Suprapubic skin (tissue), 4 donors: ENCODE measurements around the gene COL8A1. TPM values are rescaled to one million over a fixed set of nuclear protein-coding genes. Genes with fewer than 3 reads are reported as not detected.
A peak's percentile ranks its signal among the peaks of the same experiment; 100 is the strongest.

Experiments
- DNase-seq, 2 donors: peaks; one replicate each; pipeline ENCODE4 v3.0.0-alpha.2; 2019; ENCODE audit warnings: low spot score in 2 of 2
- H3K27ac ChIP-seq: fragments of 200-600 bp; sonication (generic); one replicate; pipeline ENCODE4 v1.5.1; 2019
- H3K27me3 ChIP-seq: fragments of 200-600 bp; sonication (generic); one replicate; pipeline ENCODE4 v1.5.1; 2019
- H3K36me3 ChIP-seq: fragments of 200-600 bp; sonication (generic); one replicate; pipeline ENCODE4 v1.5.1; 2019
- H3K4me1 ChIP-seq: fragments of 200-600 bp; sonication (generic); one replicate; pipeline ENCODE4 v1.5.1; 2019
- H3K4me3 ChIP-seq: fragments of 200-600 bp; sonication (generic); one replicate; pipeline ENCODE4 v1.5.1; 2019; ENCODE audit warnings: mild to moderate bottlenecking
- H3K9me3 ChIP-seq: fragments of 200-600 bp; sonication (generic); one replicate; pipeline ENCODE4 v1.5.1; 2019
- EP300 ChIP-seq: sonication (generic); formaldehyde crosslinking; IDR thresholded peaks from one replicate; pipeline ENCODE4 v1.6.1; 2017; ENCODE audit warnings: antibody characterized with exemption
- POLR2A ChIP-seq, 2 donors: fragments of 450-650 bp; IDR thresholded peaks; one replicate each; pipeline ENCODE4 v1.6.1; 2017; ENCODE audit warnings: antibody characterized with exemption in 2 of 2, mild to moderate bottlenecking in 2 of 2, moderate library complexity in 2 of 2
- POLR2AphosphoS5 ChIP-seq, 3 donors: sonication (generic); formaldehyde crosslinking; IDR thresholded peaks; one replicate each; pipeline ENCODE4 v1.6.1; 2017; ENCODE audit warnings: antibody characterized with exemption in 3 of 3
- WGBS: methylation state at CpG from one replicate; pipeline ENCODE4 v1.1.5; 2018; 5-methylcytosine and 5-hydroxymethylcytosine counted together
- total RNA-seq, 4 donors: library from RNA; depleted of rRNA; stranded (reverse); fragments of >200 nt; gene quantifications; one replicate each; pipeline ENCODE4 v1.1.0, GENCODE V29; 2016
- TF ChIP-seq, protein P1 (sequence below), 2 donors: fragments of 200-600 bp in 1 of 2; fragments of 450-650 bp in 1 of 2; sonication (generic) in 1 of 2; IDR thresholded peaks; one replicate each; pipeline ENCODE4 v1.5.1; 2016 to 2019; ENCODE audit warnings: antibody characterized with exemption in 2 of 2, mild to moderate bottlenecking in 1 of 2, moderate library complexity in 1 of 2

The COL8A1 gene
- total RNA-seq, 4 donors from 2014 or later: 3.2 to 14.9 (median 5.6) TPM

DNA sequence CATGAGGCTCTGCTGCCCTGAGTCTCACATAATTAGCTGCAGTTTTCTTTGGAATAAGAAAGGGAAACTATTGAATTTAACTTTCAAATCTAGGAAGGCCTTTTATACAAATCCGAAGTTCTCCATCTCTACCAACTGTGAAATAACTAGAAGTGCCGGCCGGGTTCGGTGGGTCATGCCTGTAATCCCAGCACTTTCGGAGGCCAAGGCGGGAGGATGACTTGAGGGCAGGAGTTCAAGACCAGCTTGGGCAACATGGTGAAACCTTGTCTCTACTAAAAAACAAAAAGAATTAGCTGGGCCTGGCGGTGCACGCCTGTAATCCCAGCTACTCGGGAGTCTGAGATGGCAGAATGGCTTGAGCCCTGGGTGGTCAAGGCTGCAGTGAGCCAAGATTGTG is 43.6 kb downstream of the COL8A1 start:
- H3K4me3 ChIP-seq: no peak overlapping the region
- H3K9me3 ChIP-seq: no peaks in the 10 kb centered on the region
- H3K4me1 ChIP-seq: no peaks in the 10 kb centered on the region
- no peak overlapping the region for H3K27ac ChIP-seq
- no peak for DNase-seq
- no peaks in the 10 kb centered on the region for H3K36me3 ChIP-seq
- no peak for TF ChIP-seq EP300
- TF ChIP-seq POLR2AphosphoS5 (IDR thresholded peaks at IDR 0.05): no peak
- no peak for TF ChIP-seq POLR2A (IDR thresholded peaks at IDR 0.05)
- TF ChIP-seq, protein P1, sequence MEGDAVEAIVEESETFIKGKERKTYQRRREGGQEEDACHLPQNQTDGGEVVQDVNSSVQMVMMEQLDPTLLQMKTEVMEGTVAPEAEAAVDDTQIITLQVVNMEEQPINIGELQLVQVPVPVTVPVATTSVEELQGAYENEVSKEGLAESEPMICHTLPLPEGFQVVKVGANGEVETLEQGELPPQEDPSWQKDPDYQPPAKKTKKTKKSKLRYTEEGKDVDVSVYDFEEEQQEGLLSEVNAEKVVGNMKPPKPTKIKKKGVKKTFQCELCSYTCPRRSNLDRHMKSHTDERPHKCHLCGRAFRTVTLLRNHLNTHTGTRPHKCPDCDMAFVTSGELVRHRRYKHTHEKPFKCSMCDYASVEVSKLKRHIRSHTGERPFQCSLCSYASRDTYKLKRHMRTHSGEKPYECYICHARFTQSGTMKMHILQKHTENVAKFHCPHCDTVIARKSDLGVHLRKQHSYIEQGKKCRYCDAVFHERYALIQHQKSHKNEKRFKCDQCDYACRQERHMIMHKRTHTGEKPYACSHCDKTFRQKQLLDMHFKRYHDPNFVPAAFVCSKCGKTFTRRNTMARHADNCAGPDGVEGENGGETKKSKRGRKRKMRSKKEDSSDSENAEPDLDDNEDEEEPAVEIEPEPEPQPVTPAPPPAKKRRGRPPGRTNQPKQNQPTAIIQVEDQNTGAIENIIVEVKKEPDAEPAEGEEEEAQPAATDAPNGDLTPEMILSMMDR (IDR thresholded peaks at IDR 0.05): no peak
- no peaks in the 10 kb centered on the region for H3K27me3 ChIP-seq
- WGBS: over 99% methylated on average over 9 of the region's 9 CpGs

DNA sequence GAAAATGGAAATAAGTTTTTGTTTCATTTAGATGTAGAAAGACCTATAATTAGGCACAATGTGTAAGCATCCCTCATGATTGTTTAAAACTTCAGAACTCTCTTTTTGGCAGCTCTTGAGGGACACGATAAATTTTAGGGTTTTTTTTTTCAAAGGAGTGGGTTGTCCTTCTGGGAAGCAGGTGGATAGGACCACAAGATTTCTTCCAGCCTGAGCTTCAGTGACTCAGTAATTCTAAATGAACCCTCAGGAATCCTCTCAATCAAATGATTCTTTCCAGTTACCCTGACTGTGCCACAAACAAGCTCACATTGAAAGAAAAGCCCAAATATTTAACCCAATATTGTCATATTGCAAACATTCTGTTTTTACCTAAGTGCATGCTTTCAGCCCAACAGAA is 45.1 kb downstream of the COL8A1 start:
- H3K9me3 ChIP-seq: no peaks in the 10 kb centered on the region
- 37% methylated on average over 1 of the region's 1 CpG for WGBS
- H3K4me3 ChIP-seq: no peak overlapping the region
- TF ChIP-seq, protein P1 (IDR thresholded peaks at IDR 0.05): no peak
- H3K4me1 ChIP-seq: no peaks in the 10 kb centered on the region
- H3K27ac ChIP-seq: no peak overlapping the region
- no peaks in the 10 kb centered on the region for H3K27me3 ChIP-seq
- H3K36me3 ChIP-seq: no peaks in the 10 kb centered on the region
- DNase-seq: no peak

DNA sequence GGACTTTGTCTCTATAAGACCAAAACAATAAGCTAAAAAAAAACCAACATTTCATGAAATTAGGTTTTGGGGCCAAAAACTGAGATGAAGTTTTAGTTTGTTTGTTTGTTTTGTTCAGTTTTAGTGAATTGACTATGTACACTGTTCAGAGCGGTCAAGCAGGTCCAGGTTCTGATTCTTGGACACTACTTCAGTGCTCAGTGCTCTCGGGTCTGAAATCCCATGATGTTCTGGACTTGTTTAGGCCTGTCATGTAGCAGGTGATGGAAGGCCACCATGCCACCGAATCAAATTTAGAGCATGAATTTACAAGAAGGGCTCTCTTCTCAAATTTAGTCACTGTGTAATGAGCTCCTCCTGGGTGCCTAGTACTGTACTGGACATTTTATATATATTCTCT is 45.5 kb downstream of the COL8A1 start:
- Histone ChIP-seq H3K36me3 (no peaks in the 10 kb centered on the region), H3K4me1 (no peaks in the 10 kb centered on the region), H3K9me3 (no peaks in the 10 kb centered on the region), H3K27me3 (no peaks in the 10 kb centered on the region), H3K27ac (no peak overlapping the region), H3K4me3 (no peak overlapping the region)
- WGBS: 71% methylated on average over 3 of the region's 3 CpGs
- no peak for DNase-seq
- no peak for TF ChIP-seq EP300
- TF ChIP-seq POLR2AphosphoS5 (IDR thresholded peaks at IDR 0.05): no peak
- TF ChIP-seq POLR2A (IDR thresholded peaks at IDR 0.05): no peak

DNA sequence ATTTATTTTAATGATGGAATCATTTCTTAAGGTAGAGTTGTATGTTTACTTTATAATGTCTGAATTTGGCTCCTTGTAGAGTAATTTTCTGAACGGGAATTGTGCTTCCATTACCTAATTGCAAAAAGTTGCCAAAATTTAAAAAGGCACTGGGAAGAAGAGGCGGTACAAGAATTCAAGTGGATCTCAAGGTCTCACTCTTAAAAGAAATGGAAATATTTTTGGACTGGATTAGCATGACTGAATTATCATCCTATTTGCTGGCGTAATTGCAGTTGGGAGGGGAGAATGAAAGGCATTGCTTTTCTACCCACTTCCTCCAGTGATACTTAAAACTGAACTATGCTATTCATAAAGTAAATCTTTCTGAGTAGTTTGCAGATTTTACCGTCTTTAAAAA is 46.2 kb downstream of the COL8A1 start:
- no peak overlapping the region for H3K4me3 ChIP-seq
- H3K4me1 ChIP-seq: no peaks in the 10 kb centered on the region
- no peak overlapping the region for H3K27ac ChIP-seq
- H3K9me3 ChIP-seq: no peaks in the 10 kb centered on the region
- H3K36me3 ChIP-seq: no peaks in the 10 kb centered on the region
- 50% methylated on average over 4 of the region's 4 CpGs for WGBS
- no peak for DNase-seq
- TF ChIP-seq, protein P1 (IDR thresholded peaks at IDR 0.05): no peak
- TF ChIP-seq POLR2A (IDR thresholded peaks at IDR 0.05) (no peak), POLR2AphosphoS5 (IDR thresholded peaks at IDR 0.05) (no peak), EP300 (no peak)
- no peaks in the 10 kb centered on the region for H3K27me3 ChIP-seq

DNA sequence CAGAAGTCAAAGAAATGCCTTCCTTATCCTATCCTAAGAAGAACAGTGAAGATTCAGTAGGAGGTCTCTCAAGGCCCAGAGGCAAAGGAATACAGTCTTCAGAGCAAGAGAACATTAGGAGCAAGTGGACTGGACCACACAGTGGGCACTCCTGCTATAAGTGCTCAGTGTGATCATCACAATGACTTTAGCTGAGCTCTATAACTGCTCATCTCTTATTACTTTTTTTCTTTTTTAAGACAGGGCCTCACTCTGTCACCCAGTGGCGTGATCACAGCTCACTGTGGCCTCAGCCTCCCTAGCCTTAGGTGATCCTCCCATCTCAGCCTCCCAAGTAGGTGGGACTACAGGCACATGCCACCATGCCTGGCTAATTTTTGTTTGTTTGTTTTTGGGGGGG is 48.1 kb downstream of the COL8A1 start:
- H3K9me3 ChIP-seq: no peaks in the 10 kb centered on the region
- H3K27me3 ChIP-seq: no peaks in the 10 kb centered on the region
- 70% methylated on average over 1 of the region's 1 CpG for WGBS
- DNase-seq: no peak
- H3K27ac ChIP-seq: no peak overlapping the region
- H3K36me3 ChIP-seq: no peaks in the 10 kb centered on the region
- no peaks in the 10 kb centered on the region for H3K4me1 ChIP-seq
- H3K4me3 ChIP-seq: no peak overlapping the region
- TF ChIP-seq POLR2AphosphoS5 (IDR thresholded peaks at IDR 0.05) (no peak), EP300 (no peak), POLR2A (IDR thresholded peaks at IDR 0.05) (no peak)
- TF ChIP-seq, protein P1 (IDR thresholded peaks at IDR 0.05): no peak

DNA sequence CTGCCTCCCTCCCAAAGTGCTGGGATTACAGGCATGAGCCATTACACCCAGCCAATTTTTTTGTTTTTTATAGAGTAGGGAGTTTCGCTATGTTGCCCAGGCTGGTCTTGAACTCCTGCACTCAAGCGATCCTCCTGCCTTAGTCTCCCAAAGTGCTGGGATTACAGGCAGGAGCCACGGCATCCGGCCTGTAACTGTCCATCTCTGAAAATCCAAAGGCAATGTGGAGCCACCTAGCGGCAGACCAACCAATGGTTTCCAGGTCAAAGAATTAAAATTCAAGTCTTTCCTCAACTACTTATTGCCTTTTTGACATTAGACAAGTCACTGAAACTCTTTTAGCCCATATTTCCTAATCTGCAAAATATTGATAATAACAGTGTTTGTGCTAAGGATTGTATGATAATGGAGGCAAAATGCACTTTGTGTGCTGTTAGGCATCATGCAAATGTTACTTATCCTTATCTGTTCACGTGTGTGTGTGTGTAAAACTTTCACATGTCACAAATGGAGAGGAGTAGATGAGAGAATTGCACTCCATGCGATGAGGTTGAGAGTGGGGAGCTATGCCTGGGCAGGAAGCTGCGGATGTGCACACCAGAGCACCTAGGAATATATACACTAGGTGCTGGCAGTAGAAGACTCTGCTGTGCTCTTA is 48.7 kb downstream of the COL8A1 start:
- Histone ChIP-seq H3K27me3 (no peaks in the 10 kb centered on the region), H3K4me3 (no peak overlapping the region), H3K27ac (no peak overlapping the region), H3K36me3 (no peaks in the 10 kb centered on the region), H3K4me1 (no peaks in the 10 kb centered on the region), H3K9me3 (no peaks in the 10 kb centered on the region)
- DNase-seq: no peak
- WGBS: 60% methylated on average over 8 of the region's 8 CpGs
- TF ChIP-seq POLR2AphosphoS5 (IDR thresholded peaks at IDR 0.05) (no peak), POLR2A (IDR thresholded peaks at IDR 0.05) (no peak)
- TF ChIP-seq, protein P1 (IDR thresholded peaks at IDR 0.05): peak; percentile 28 to 60
